HEK293 (cell line): ENCODE results near the gene C18orf32.

Experiments
- FEZF1 ChIP-seq: fragments of 450-650 bp; formaldehyde crosslinking; IDR thresholded peaks from 2 replicates; pipeline ENCODE4 v1.5.1; 2016; ENCODE audit warnings: missing biosample characterization, missing genetic modification characterization
- SP2 ChIP-seq: fragments of 450-650 bp; formaldehyde crosslinking; IDR thresholded peaks from 2 replicates; pipeline ENCODE4 v1.5.1; 2016; ENCODE audit warnings: missing biosample characterization, missing genetic modification characterization
- SP7 ChIP-seq: fragments of 450-650 bp; formaldehyde crosslinking; IDR thresholded peaks from 2 replicates; pipeline ENCODE4 v1.5.1; 2016; ENCODE audit warnings: missing biosample characterization, missing genetic modification characterization
- ZNF133 ChIP-seq: fragments of 450-650 bp; formaldehyde crosslinking; IDR thresholded peaks from 2 replicates; pipeline ENCODE4 v1.5.1; 2016; ENCODE audit warnings: missing biosample characterization, missing genetic modification characterization
- ZNF157 ChIP-seq: fragments of 450-650 bp; formaldehyde crosslinking; IDR thresholded peaks from 2 replicates; pipeline ENCODE4 v1.5.1; 2016; ENCODE audit warnings: missing biosample characterization, missing genetic modification characterization
- ZNF24 ChIP-seq: fragments of 450-650 bp; formaldehyde crosslinking; IDR thresholded peaks from 2 replicates; pipeline ENCODE4 v1.5.1; 2016; ENCODE audit warnings: missing biosample characterization, missing genetic modification characterization
- ZNF677 ChIP-seq: fragments of 450-650 bp; IDR thresholded peaks from 2 replicates; pipeline ENCODE4 v1.5.0; 2018; ENCODE audit warnings: missing biosample characterization, mild to moderate bottlenecking, missing genetic modification characterization, moderate library complexity
- ZNF707 ChIP-seq: fragments of 450-650 bp; formaldehyde crosslinking; IDR thresholded peaks from 2 replicates; pipeline ENCODE4 v1.5.1; 2016; ENCODE audit warnings: missing biosample characterization, missing genetic modification characterization
- ZSCAN30 ChIP-seq: fragments of 450-650 bp; IDR thresholded peaks from 2 replicates; pipeline ENCODE4 v1.5.1; 2018; ENCODE audit warnings: missing biosample characterization, mild to moderate bottlenecking, missing genetic modification characterization, moderate library complexity
- ZXDB ChIP-seq: fragments of 450-650 bp; formaldehyde crosslinking; IDR thresholded peaks from 2 replicates; pipeline ENCODE4 v1.5.1; 2016; ENCODE audit warnings: missing biosample characterization, missing genetic modification characterization
- TF ChIP-seq, protein P1 (sequence below): fragments of 450-650 bp; formaldehyde crosslinking; IDR thresholded peaks from 2 replicates; pipeline ENCODE4 v1.5.1; 2016; ENCODE audit warnings: missing biosample characterization, missing genetic modification characterization
- TF ChIP-seq, protein P2 (sequence below): fragments of 450-650 bp; formaldehyde crosslinking; IDR thresholded peaks from 2 replicates; pipeline ENCODE4 v1.5.1; 2016; ENCODE audit warnings: missing biosample characterization, missing genetic modification characterization
- TF ChIP-seq, protein P3 (sequence below): fragments of 450-650 bp; formaldehyde crosslinking; IDR thresholded peaks from 2 replicates; pipeline ENCODE4 v1.5.1; 2017; ENCODE audit warnings: missing biosample characterization, mild to moderate bottlenecking, missing genetic modification characterization, moderate library complexity

DNA sequence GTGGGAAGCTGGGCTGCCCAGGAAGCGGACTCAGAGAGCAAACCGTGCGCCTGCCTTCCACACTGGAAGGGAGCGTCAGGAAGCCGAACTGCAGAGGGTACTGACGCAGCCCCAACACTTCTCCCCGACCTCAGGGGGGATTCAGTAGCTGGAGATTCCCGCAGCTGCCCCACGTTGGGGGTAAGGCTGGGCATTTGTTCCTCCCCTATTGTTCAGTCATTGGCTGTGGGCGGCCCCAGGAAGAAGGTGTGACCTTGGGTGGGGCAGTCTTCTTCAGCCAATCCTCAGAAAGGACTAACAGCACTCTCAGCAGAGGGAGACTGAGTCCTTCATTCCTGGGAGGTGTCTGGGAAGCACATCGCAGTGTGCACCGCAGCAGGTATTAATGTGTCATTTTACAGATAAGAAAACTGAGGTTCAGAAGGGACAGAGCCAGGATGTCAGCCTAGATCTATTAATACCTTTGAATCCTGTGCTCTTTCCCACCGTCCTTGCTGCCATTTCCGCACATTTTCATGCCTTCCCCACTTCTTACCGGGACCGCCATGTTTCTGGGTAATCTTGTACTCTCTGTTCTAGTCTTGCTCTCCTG, 12.1 kb upstream of the C18orf32 start:
- TF ChIP-seq, protein P1, sequence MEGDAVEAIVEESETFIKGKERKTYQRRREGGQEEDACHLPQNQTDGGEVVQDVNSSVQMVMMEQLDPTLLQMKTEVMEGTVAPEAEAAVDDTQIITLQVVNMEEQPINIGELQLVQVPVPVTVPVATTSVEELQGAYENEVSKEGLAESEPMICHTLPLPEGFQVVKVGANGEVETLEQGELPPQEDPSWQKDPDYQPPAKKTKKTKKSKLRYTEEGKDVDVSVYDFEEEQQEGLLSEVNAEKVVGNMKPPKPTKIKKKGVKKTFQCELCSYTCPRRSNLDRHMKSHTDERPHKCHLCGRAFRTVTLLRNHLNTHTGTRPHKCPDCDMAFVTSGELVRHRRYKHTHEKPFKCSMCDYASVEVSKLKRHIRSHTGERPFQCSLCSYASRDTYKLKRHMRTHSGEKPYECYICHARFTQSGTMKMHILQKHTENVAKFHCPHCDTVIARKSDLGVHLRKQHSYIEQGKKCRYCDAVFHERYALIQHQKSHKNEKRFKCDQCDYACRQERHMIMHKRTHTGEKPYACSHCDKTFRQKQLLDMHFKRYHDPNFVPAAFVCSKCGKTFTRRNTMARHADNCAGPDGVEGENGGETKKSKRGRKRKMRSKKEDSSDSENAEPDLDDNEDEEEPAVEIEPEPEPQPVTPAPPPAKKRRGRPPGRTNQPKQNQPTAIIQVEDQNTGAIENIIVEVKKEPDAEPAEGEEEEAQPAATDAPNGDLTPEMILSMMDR (tag by site-specific recombination) = no peak
- TF ChIP-seq ZNF24 (no peak), ZXDB (tag by site-specific recombination) (no peak), ZNF157 (no peak), FEZF1 (tag by site-specific recombination) (no peak), SP7 (tag by site-specific recombination) (no peak), ZSCAN30 (no peak), ZNF677 (tag by site-specific recombination) (no peak), SP2 (tag by site-specific recombination) (no peak), ZNF133 (no peak), ZNF707 (tag by site-specific recombination) (no peak)
- TF ChIP-seq, protein P2, sequence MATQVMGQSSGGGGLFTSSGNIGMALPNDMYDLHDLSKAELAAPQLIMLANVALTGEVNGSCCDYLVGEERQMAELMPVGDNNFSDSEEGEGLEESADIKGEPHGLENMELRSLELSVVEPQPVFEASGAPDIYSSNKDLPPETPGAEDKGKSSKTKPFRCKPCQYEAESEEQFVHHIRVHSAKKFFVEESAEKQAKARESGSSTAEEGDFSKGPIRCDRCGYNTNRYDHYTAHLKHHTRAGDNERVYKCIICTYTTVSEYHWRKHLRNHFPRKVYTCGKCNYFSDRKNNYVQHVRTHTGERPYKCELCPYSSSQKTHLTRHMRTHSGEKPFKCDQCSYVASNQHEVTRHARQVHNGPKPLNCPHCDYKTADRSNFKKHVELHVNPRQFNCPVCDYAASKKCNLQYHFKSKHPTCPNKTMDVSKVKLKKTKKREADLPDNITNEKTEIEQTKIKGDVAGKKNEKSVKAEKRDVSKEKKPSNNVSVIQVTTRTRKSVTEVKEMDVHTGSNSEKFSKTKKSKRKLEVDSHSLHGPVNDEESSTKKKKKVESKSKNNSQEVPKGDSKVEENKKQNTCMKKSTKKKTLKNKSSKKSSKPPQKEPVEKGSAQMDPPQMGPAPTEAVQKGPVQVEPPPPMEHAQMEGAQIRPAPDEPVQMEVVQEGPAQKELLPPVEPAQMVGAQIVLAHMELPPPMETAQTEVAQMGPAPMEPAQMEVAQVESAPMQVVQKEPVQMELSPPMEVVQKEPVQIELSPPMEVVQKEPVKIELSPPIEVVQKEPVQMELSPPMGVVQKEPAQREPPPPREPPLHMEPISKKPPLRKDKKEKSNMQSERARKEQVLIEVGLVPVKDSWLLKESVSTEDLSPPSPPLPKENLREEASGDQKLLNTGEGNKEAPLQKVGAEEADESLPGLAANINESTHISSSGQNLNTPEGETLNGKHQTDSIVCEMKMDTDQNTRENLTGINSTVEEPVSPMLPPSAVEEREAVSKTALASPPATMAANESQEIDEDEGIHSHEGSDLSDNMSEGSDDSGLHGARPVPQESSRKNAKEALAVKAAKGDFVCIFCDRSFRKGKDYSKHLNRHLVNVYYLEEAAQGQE = no peak
- TF ChIP-seq, protein P3, sequence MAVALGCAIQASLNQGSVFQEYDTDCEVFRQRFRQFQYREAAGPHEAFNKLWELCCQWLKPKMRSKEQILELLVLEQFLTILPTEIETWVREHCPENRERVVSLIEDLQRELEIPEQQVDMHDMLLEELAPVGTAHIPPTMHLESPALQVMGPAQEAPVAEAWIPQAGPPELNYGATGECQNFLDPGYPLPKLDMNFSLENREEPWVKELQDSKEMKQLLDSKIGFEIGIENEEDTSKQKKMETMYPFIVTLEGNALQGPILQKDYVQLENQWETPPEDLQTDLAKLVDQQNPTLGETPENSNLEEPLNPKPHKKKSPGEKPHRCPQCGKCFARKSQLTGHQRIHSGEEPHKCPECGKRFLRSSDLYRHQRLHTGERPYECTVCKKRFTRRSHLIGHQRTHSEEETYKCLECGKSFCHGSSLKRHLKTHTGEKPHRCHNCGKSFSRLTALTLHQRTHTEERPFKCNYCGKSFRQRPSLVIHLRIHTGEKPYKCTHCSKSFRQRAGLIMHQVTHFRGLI (tag by site-specific recombination) = no peak
